ENCODE data around the gene GSE1. TPM values are rescaled to one million over a fixed set of nuclear protein-coding genes. Genes with fewer than 3 reads are reported as not detected.
"Not testable (repeated sequence)": the region's sequence is repeated elsewhere in the genome, so short reads cannot be mapped to it uniquely, and the experiment has no call there.

Gene GSE1
- total RNA-seq, 2 experiments from 2014 or later: 25.1 to 27.6 TPM

- DNase-seq: no peak
- H3K9me3 Mint-ChIP-seq: no peaks in the 10 kb centered on the region
- no peak overlapping the region for H3K27ac Mint-ChIP-seq
These were observed 30.7 kb upstream of the GSE1 start for GRCh38 chr16:85582229-85582991.

GRCh38 chr16:85583491-85584181 is 29.5 kb upstream of the GSE1 start:
- Mint-ChIP-seq H3K27me3 (no peaks in the 10 kb centered on the region), H3K4me3 (peak overlapping the region; percentile 49), H3K9me3 (no peaks in the 10 kb centered on the region), H3K36me3 (peaks cover 4% of the 10 kb centered on the region), H3K4me1 (peaks cover 26% of the 10 kb centered on the region), H3K27ac (peak overlapping the region; percentile 92)
- peak; percentile 36 for DNase-seq

More at GRCh38 chr16:85582229-85582991, 30.7 kb upstream of the GSE1 start:
- no peaks in the 10 kb centered on the region for H3K27me3 Mint-ChIP-seq
- H3K4me3 Mint-ChIP-seq: peak overlapping the region; percentile 47
- H3K4me1 Mint-ChIP-seq: peaks cover 31% of the 10 kb centered on the region
- H3K36me3 Mint-ChIP-seq: peaks cover 4% of the 10 kb centered on the region

GRCh38 chr16:85584267-85584666 is 28.9 kb upstream of the GSE1 start:
- H3K4me1 Mint-ChIP-seq: peaks cover 24% of the 10 kb centered on the region
- no peaks in the 10 kb centered on the region for H3K9me3 Mint-ChIP-seq
- no peak for DNase-seq
- no peaks in the 10 kb centered on the region for H3K27me3 Mint-ChIP-seq
- H3K36me3 Mint-ChIP-seq: peaks cover 4% of the 10 kb centered on the region
- no peak overlapping the region for H3K4me3 Mint-ChIP-seq
- peak overlapping the region; percentile 67 for H3K27ac Mint-ChIP-seq

GRCh38 chr16:85584819-85585282 is 28.3 kb upstream of the GSE1 start:
- H3K27ac Mint-ChIP-seq: no peak overlapping the region
- H3K27me3 Mint-ChIP-seq: no peaks in the 10 kb centered on the region
- H3K36me3 Mint-ChIP-seq: peaks cover 3% of the 10 kb centered on the region
- H3K4me3 Mint-ChIP-seq: no peak overlapping the region
- H3K9me3 Mint-ChIP-seq: no peaks in the 10 kb centered on the region
- no peak for DNase-seq
- H3K4me1 Mint-ChIP-seq: peaks cover 22% of the 10 kb centered on the region

GRCh38 chr16:85585711-85586110 is 27.4 kb upstream of the GSE1 start:
- Mint-ChIP-seq H3K9me3 (no peaks in the 10 kb centered on the region), H3K4me1 (peaks cover 17% of the 10 kb centered on the region), H3K27me3 (no peaks in the 10 kb centered on the region), H3K36me3 (no peaks in the 10 kb centered on the region), H3K4me3 (no peak overlapping the region), H3K27ac (no peak overlapping the region)
- no peak for DNase-seq

- H3K27me3 Mint-ChIP-seq: no peaks in the 10 kb centered on the region
- H3K4me3 Mint-ChIP-seq: no peak overlapping the region
- peaks cover 17% of the 10 kb centered on the region for H3K4me1 Mint-ChIP-seq
- no peak for DNase-seq
- no peaks in the 10 kb centered on the region for H3K36me3 Mint-ChIP-seq
- no peaks in the 10 kb centered on the region for H3K9me3 Mint-ChIP-seq
- no peak overlapping the region for H3K27ac Mint-ChIP-seq
These were observed 26.6 kb upstream of the GSE1 start for GRCh38 chr16:85586380-85587104.

- no peak for DNase-seq
- Mint-ChIP-seq H3K9me3 (no peaks in the 10 kb centered on the region), H3K4me1 (peaks cover 14% of the 10 kb centered on the region), H3K27me3 (no peaks in the 10 kb centered on the region), H3K4me3 (no peak overlapping the region), H3K27ac (no peak overlapping the region), H3K36me3 (no peaks in the 10 kb centered on the region)
These were observed 25.2 kb upstream of the GSE1 start for GRCh38 chr16:85587762-85588556.

- H3K36me3 Mint-ChIP-seq: no peaks in the 10 kb centered on the region
- no peaks in the 10 kb centered on the region for H3K9me3 Mint-ChIP-seq
- no peaks in the 10 kb centered on the region for H3K27me3 Mint-ChIP-seq
- peaks cover 5% of the 10 kb centered on the region for H3K4me1 Mint-ChIP-seq
- H3K27ac Mint-ChIP-seq: no peak overlapping the region
- no peak overlapping the region for H3K4me3 Mint-ChIP-seq
- no peak for DNase-seq
These were observed 24.3 kb upstream of the GSE1 start for GRCh38 chr16:85588562-85589503.

- no peak for DNase-seq
- H3K4me3 Mint-ChIP-seq: no peak overlapping the region
- H3K27ac Mint-ChIP-seq: no peak overlapping the region
- no peaks in the 10 kb centered on the region for H3K9me3 Mint-ChIP-seq
- H3K36me3 Mint-ChIP-seq: no peaks in the 10 kb centered on the region
- H3K27me3 Mint-ChIP-seq: no peaks in the 10 kb centered on the region
- H3K4me1 Mint-ChIP-seq: no peaks in the 10 kb centered on the region
These were observed 23.2 kb upstream of the GSE1 start for GRCh38 chr16:85589688-85590505.

- H3K4me3 Mint-ChIP-seq: no peak overlapping the region
- H3K9me3 Mint-ChIP-seq: no peaks in the 10 kb centered on the region
- DNase-seq: no peak
- no peaks in the 10 kb centered on the region for H3K27me3 Mint-ChIP-seq
- H3K27ac Mint-ChIP-seq: no peak overlapping the region
- peaks cover 4% of the 10 kb centered on the region for H3K4me1 Mint-ChIP-seq
- no peaks in the 10 kb centered on the region for H3K36me3 Mint-ChIP-seq
These were observed 22.7 kb upstream of the GSE1 start for GRCh38 chr16:85590506-85590832.

- Mint-ChIP-seq H3K9me3 (no peaks in the 10 kb centered on the region), H3K4me3 (no peak overlapping the region), H3K36me3 (no peaks in the 10 kb centered on the region), H3K27ac (no peak overlapping the region), H3K4me1 (peaks cover 4% of the 10 kb centered on the region), H3K27me3 (no peaks in the 10 kb centered on the region)
- no peak for DNase-seq
These were observed 21.7 kb upstream of the GSE1 start for GRCh38 chr16:85591381-85591780.

- not testable (repeated sequence) for H3K4me1 Mint-ChIP-seq, DNase-seq
These were observed 20.8 kb upstream of the GSE1 start for GRCh38 chr16:85592277-85592676.

GRCh38 chr16:85592700-85593493 is 20.2 kb upstream of the GSE1 start:
- no peak for DNase-seq
- Mint-ChIP-seq H3K4me1 (peaks cover 4% of the 10 kb centered on the region), H3K27ac (no peak overlapping the region), H3K9me3 (no peaks in the 10 kb centered on the region), H3K36me3 (peaks cover 1% of the 10 kb centered on the region), H3K4me3 (no peak overlapping the region), H3K27me3 (no peaks in the 10 kb centered on the region)

More at GRCh38 chr16:85592277-85592676, 20.8 kb upstream of the GSE1 start:
- not testable (repeated sequence) for H3K27ac Mint-ChIP-seq, H3K9me3 Mint-ChIP-seq, H3K36me3 Mint-ChIP-seq, H3K4me3 Mint-ChIP-seq, H3K27me3 Mint-ChIP-seq

Data from activated naive CD8-positive, alpha-beta T cell treated with anti-CD3 and anti-CD28 coated beads for 36 hours (primary cell).